Natural killer cell (primary cell): ENCODE measurements around the gene SSBP4. TPM values are rescaled to one million over a fixed set of nuclear protein-coding genes. Genes with fewer than 3 reads are reported as not detected.

Experiments
- ATAC-seq, 3 donors: fragments of 150-1000 bp in 2 of 3; fragments of 200-7000 bp in 1 of 3; cut with Tn5 transposase; 1 replicate in 1 of 3; 2 replicates in 2 of 3; pipeline ENCODE4 v1.10.0; 2021; ENCODE audit warnings: mild to moderate bottlenecking in 2 of 3, moderate library complexity in 2 of 3
- DNase-seq, 2 donors: peaks; one replicate each; pipeline versions ENCODE4 v3.0.0 to v3.0.0-alpha.2; 2013 to 2021; ENCODE audit warnings: mixed read lengths in 1 of 2
- H3K27ac ChIP-seq: one replicate; pipeline ENCODE4 v1.5.1; 2013; ENCODE audit warnings: mild to moderate bottlenecking, low read length
- H3K27me3 ChIP-seq: one replicate; pipeline ENCODE4 v1.6.1; 2013; ENCODE audit warnings: low read length; ENCODE audit not compliant: control insufficient read depth, insufficient read depth
- H3K36me3 ChIP-seq: one replicate; pipeline ENCODE4 v1.6.1; 2013; ENCODE audit warnings: low read length; ENCODE audit not compliant: control insufficient read depth, insufficient read depth
- H3K4me1 ChIP-seq: one replicate; pipeline ENCODE4 v1.6.1; 2013; ENCODE audit warnings: low read length; ENCODE audit not compliant: control insufficient read depth, insufficient read depth
- H3K4me3 ChIP-seq: one replicate; pipeline ENCODE4 v1.5.1; 2013; ENCODE audit warnings: low read length
- H3K9me3 ChIP-seq: one replicate; pipeline ENCODE4 v1.6.1; 2013; ENCODE audit warnings: low read length; ENCODE audit not compliant: control insufficient read depth, insufficient read depth
- H3K27ac Mint-ChIP-seq, 2 donors: one replicate each; pipeline ENCODE4 v1.8.0; 2022; ENCODE audit warnings: mild to moderate bottlenecking in 2 of 2, mixed read lengths in 2 of 2, moderate library complexity in 1 of 2
- H3K27me3 Mint-ChIP-seq, 2 donors: one replicate each; pipeline ENCODE4 v1.8.0; 2022; ENCODE audit warnings: low read depth in 2 of 2, mixed read lengths in 2 of 2
- H3K36me3 Mint-ChIP-seq: one replicate; pipeline ENCODE4 v1.8.0; 2022; ENCODE audit warnings: mixed read lengths
- H3K4me1 Mint-ChIP-seq, 2 donors: one replicate each; pipeline ENCODE4 v1.8.0; 2022; ENCODE audit warnings: mixed read lengths in 2 of 2
- H3K4me3 Mint-ChIP-seq: one replicate; pipeline ENCODE4 v1.8.0; 2022; ENCODE audit warnings: mild to moderate bottlenecking, moderate library complexity, mixed read lengths
- H3K9me3 Mint-ChIP-seq, 2 donors: one replicate each; pipeline ENCODE4 v1.8.0; 2022; ENCODE audit warnings: mixed read lengths in 2 of 2
- CTCF ChIP-seq: fragments of 200-600 bp; IDR thresholded peaks from one replicate; pipeline ENCODE4 v1.8.0; 2022; ENCODE audit warnings: antibody characterized with exemption
- WGBS: methylation state at CpG from one replicate; pipeline ENCODE4 v1.1.7; 2013; ENCODE audit warnings: missing lambda C conversion rate; ENCODE audit not compliant: insufficient coverage; 5-methylcytosine and 5-hydroxymethylcytosine counted together
- intact Hi-C: fragments of 100-400 bp; cut with micrococcal nuclease; formaldehyde crosslinking; loops from one replicate; pipeline ENCODE4 v1.14.2; 2022
- total RNA-seq, 4 donors: library from RNA; stranded (reverse); fragments of 120-200 nt in 1 of 4; gene quantifications; one replicate each; pipeline versions ENCODE4 v1.2.3 to v1.2.4, GENCODE V29; 2013 to 2022

The SSBP4 gene
- total RNA-seq, 3 donors from 2014 or later (not counting 1 experiment from before 2014, with no cell fraction given) = 137 to 169 (median 158) TPM

- 26% methylated on average over 10 of the region's 10 CpGs for WGBS
- peak; percentile 23 to 31 (median 23) for ATAC-seq
- H3K27ac Mint-ChIP-seq = no peak overlapping the region
Observed at GRCh38 chr19:18408053-18408476, 11.1 kb upstream of the SSBP4 start.

GRCh38 chr19:18412610-18413239 lies 6.5 kb upstream of the SSBP4 start:
- H3K9me3 Mint-ChIP-seq = no peaks in the 10 kb centered on the region
- DNase-seq = no peak
- H3K27ac ChIP-seq = no peak overlapping the region
- TF ChIP-seq CTCF = no peak
- peaks cover 23 to 42% of the 10 kb centered on the region in 2 donors for H3K4me1 Mint-ChIP-seq
- 92% methylated on average over 15 of the region's 16 CpGs for WGBS
- intact Hi-C loops = no loop called here
- ATAC-seq = no peak
- peaks cover 47% of the 10 kb centered on the region for H3K4me1 ChIP-seq
- no peak overlapping the region for H3K4me3 Mint-ChIP-seq
- no peaks in the 10 kb centered on the region for H3K27me3 Mint-ChIP-seq
- no peaks in the 10 kb centered on the region for H3K27me3 ChIP-seq
- H3K27ac Mint-ChIP-seq = no peak overlapping the region
- no peaks in the 10 kb centered on the region for H3K9me3 ChIP-seq
- no peak overlapping the region for H3K4me3 ChIP-seq
- no peaks in the 10 kb centered on the region for H3K36me3 ChIP-seq
- no peaks in the 10 kb centered on the region for H3K36me3 Mint-ChIP-seq

More at GRCh38 chr19:18408053-18408476, 11.1 kb upstream of the SSBP4 start:
- no peaks in the 10 kb centered on the region for H3K9me3 Mint-ChIP-seq
- peaks cover 0 to 8% of the 10 kb centered on the region in 2 donors for H3K4me1 Mint-ChIP-seq
- Histone ChIP-seq H3K4me3 (no peak overlapping the region), H3K36me3 (no peaks in the 10 kb centered on the region), H3K9me3 (no peaks in the 10 kb centered on the region), H3K27ac (no peak overlapping the region), H3K27me3 (no peaks in the 10 kb centered on the region), H3K4me1 (peaks cover 13% of the 10 kb centered on the region)
- DNase-seq = peak in 1 of 2 donors; percentile 44
- H3K27me3 Mint-ChIP-seq = no peaks in the 10 kb centered on the region
- intact Hi-C loops = no loop called here
- H3K4me3 Mint-ChIP-seq = no peak overlapping the region
- no peaks in the 10 kb centered on the region for H3K36me3 Mint-ChIP-seq
- TF ChIP-seq CTCF = peak; percentile 10

GRCh38 chr19:18414504-18415177 lies 4.6 kb upstream of the SSBP4 start:
- Mint-ChIP-seq H3K27me3 (no peaks in the 10 kb centered on the region), H3K4me3 (peak overlapping the region; percentile 60), H3K27ac (peak overlapping the region; percentile 63 to 97), H3K4me1 (peaks cover 35 to 56% of the 10 kb centered on the region in 2 donors), H3K9me3 (no peaks in the 10 kb centered on the region), H3K36me3 (no peaks in the 10 kb centered on the region)
- 12% methylated on average over 9 of the region's 11 CpGs for WGBS
- Histone ChIP-seq H3K4me3 (no peak overlapping the region), H3K27me3 (no peaks in the 10 kb centered on the region), H3K4me1 (peaks cover 53% of the 10 kb centered on the region), H3K9me3 (no peaks in the 10 kb centered on the region), H3K36me3 (no peaks in the 10 kb centered on the region), H3K27ac (peak overlapping the region; percentile 89)
- no peak for TF ChIP-seq CTCF
- no peak for ATAC-seq
- DNase-seq = peak in 1 of 2 donors; percentile 51
- intact Hi-C loops = loop anchor here (5.0 kb wide), 3 partner anchors 37 to 222 kb away; partner anchors contain the start of gene MPV17L2
